DND-41 (cell line): ENCODE results near the gene PPP6R2.

Source experiments
- CTCF ChIP-seq: IDR thresholded peaks from 2 replicates; pipeline ENCODE4 v1.5.1; 2012; ENCODE audit warnings: borderline replicate concordance, low read length, moderate library complexity, mild to moderate bottlenecking; ENCODE audit not compliant: poor library complexity, severe bottlenecking; ENCODE audit errors: extremely low read depth
- EZH2 ChIP-seq: IDR thresholded peaks from 3 replicates; pipeline ENCODE4 v1.6.1; 2012; ENCODE audit warnings: borderline replicate concordance, low read depth, mild to moderate bottlenecking, moderate library complexity, low read length, inconsistent platforms; ENCODE audit not compliant: severe bottlenecking

- TF ChIP-seq CTCF (no peak), EZH2 (no peak)
Measured at GRCh38 chr22:50487290-50488005, 144.3 kb downstream of the PPP6R2 start.
